ENCODE measurements around the gene PRIMA1. TPM values are rescaled to one million over a fixed set of nuclear protein-coding genes. Genes with fewer than 3 reads are reported as not detected.

The PRIMA1 gene
- total and polyA plus RNA-seq, 5 donors from 2014 or later, result not detected

GRCh38 chr14:93784878-93785277 lies 3.4 kb downstream of the PRIMA1 start:
- peaks cover 44% of the 10 kb centered on the region for H3K27me3 Mint-ChIP-seq
- H3K27ac ChIP-seq (ENCODE audit: insufficient read depth, low read length, poor library complexity, severe bottlenecking), result no peak overlapping the region

GRCh38 chr14:93780813-93781400 lies 7.4 kb downstream of the PRIMA1 start:
- no peaks in the 10 kb centered on the region for H3K4me1 ChIP-seq (ENCODE audit: control insufficient read depth, insufficient read depth, low read length, poor library complexity, severe bottlenecking)
- no peak overlapping the region for H3K4me3 ChIP-seq (ENCODE audit: low read depth, low read length)
- Mint-ChIP-seq H3K36me3 (no peaks in the 10 kb centered on the region), H3K27me3 (peaks cover 27% of the 10 kb centered on the region), H3K4me3 (peak overlapping the region in 1 of 4 donors; percentile 87), H3K4me1 (no peaks in the 10 kb centered on the region), H3K27ac (no peak overlapping the region), H3K9me3 (peaks cover 0 to 6% (median 0%) of the 10 kb centered on the region in 7 donors)
- DNase-seq (no peak), ATAC-seq (ENCODE audit: low read depth in 2 of 2) (no peak)
- H3K27me3 ChIP-seq (ENCODE audit: control insufficient read depth, insufficient read depth, low read length), result peaks cover 2% of the 10 kb centered on the region
- H3K36me3 ChIP-seq (ENCODE audit: control insufficient read depth, insufficient read depth, low read length), result no peaks in the 10 kb centered on the region
- H3K27ac ChIP-seq (ENCODE audit: insufficient read depth, low read length, poor library complexity, severe bottlenecking), result no peak overlapping the region
- no peaks in the 10 kb centered on the region for H3K9me3 ChIP-seq (ENCODE audit: control insufficient read depth in 2 of 2, low read length in 2 of 2)

More at GRCh38 chr14:93784878-93785277, 3.4 kb downstream of the PRIMA1 start:
- peaks cover 0 to 11% (median 3%) of the 10 kb centered on the region in 4 donors for H3K4me1 Mint-ChIP-seq
- Histone ChIP-seq H3K36me3 (ENCODE audit: control insufficient read depth, insufficient read depth, low read length) (no peaks in the 10 kb centered on the region), H3K9me3 (ENCODE audit: control insufficient read depth in 2 of 2, low read length in 2 of 2) (no peaks in the 10 kb centered on the region), H3K4me3 (ENCODE audit: low read depth, low read length) (no peak overlapping the region), H3K4me1 (ENCODE audit: control insufficient read depth, insufficient read depth, low read length, poor library complexity, severe bottlenecking) (peaks cover 9% of the 10 kb centered on the region), H3K27me3 (ENCODE audit: control insufficient read depth, insufficient read depth, low read length) (peaks cover 2% of the 10 kb centered on the region)
- H3K4me3 Mint-ChIP-seq, result no peak overlapping the region
- no peak for DNase-seq
- H3K9me3 Mint-ChIP-seq, result peaks cover 0 to 8% (median 0%) of the 10 kb centered on the region in 7 donors
- no peak overlapping the region for H3K27ac Mint-ChIP-seq
- no peaks in the 10 kb centered on the region for H3K36me3 Mint-ChIP-seq
- ATAC-seq (ENCODE audit: low read depth in 2 of 2), result no peak

- H3K4me1 Mint-ChIP-seq, result no peaks in the 10 kb centered on the region
- H3K9me3 Mint-ChIP-seq, result peaks cover 0 to 3% (median 0%) of the 10 kb centered on the region in 7 donors
- no peaks in the 10 kb centered on the region for H3K4me1 ChIP-seq (ENCODE audit: control insufficient read depth, insufficient read depth, low read length, poor library complexity, severe bottlenecking)
- H3K36me3 Mint-ChIP-seq, result no peaks in the 10 kb centered on the region
- peaks cover 16% of the 10 kb centered on the region for H3K27me3 Mint-ChIP-seq
- no peaks in the 10 kb centered on the region for H3K9me3 ChIP-seq (ENCODE audit: control insufficient read depth in 2 of 2, low read length in 2 of 2)
- no peak overlapping the region for H3K4me3 ChIP-seq (ENCODE audit: low read depth, low read length)
- ATAC-seq (ENCODE audit: low read depth in 2 of 2), result no peak
- H3K36me3 ChIP-seq (ENCODE audit: control insufficient read depth, insufficient read depth, low read length), result no peaks in the 10 kb centered on the region
- no peak overlapping the region for H3K27ac ChIP-seq (ENCODE audit: insufficient read depth, low read length, poor library complexity, severe bottlenecking)
- no peaks in the 10 kb centered on the region for H3K27me3 ChIP-seq (ENCODE audit: control insufficient read depth, insufficient read depth, low read length)
- H3K27ac Mint-ChIP-seq, result no peak overlapping the region
- no peak for DNase-seq
- no peak overlapping the region for H3K4me3 Mint-ChIP-seq
These were observed 9.2 kb downstream of the PRIMA1 start for GRCh38 chr14:93778856-93779629.

- Mint-ChIP-seq H3K36me3 (no peaks in the 10 kb centered on the region), H3K4me3 (no peak overlapping the region), H3K9me3 (peaks cover 0 to 3% (median 0%) of the 10 kb centered on the region in 7 donors), H3K27me3 (peaks cover 16% of the 10 kb centered on the region), H3K27ac (no peak overlapping the region), H3K4me1 (no peaks in the 10 kb centered on the region)
- Histone ChIP-seq H3K4me3 (ENCODE audit: low read depth, low read length) (no peak overlapping the region), H3K4me1 (ENCODE audit: control insufficient read depth, insufficient read depth, low read length, poor library complexity, severe bottlenecking) (no peaks in the 10 kb centered on the region), H3K27ac (ENCODE audit: insufficient read depth, low read length, poor library complexity, severe bottlenecking) (no peak overlapping the region), H3K9me3 (ENCODE audit: control insufficient read depth in 2 of 2, low read length in 2 of 2) (no peaks in the 10 kb centered on the region), H3K36me3 (ENCODE audit: control insufficient read depth, insufficient read depth, low read length) (no peaks in the 10 kb centered on the region), H3K27me3 (ENCODE audit: control insufficient read depth, insufficient read depth, low read length) (no peaks in the 10 kb centered on the region)
- ATAC-seq (ENCODE audit: low read depth in 2 of 2) (no peak), DNase-seq (no peak)
These were observed 9.8 kb downstream of the PRIMA1 start for GRCh38 chr14:93778453-93778852.

GRCh38 chr14:93775744-93776143 lies 12.5 kb downstream of the PRIMA1 start:
- Histone ChIP-seq H3K9me3 (ENCODE audit: control insufficient read depth in 2 of 2, low read length in 2 of 2) (no peaks in the 10 kb centered on the region), H3K27ac (ENCODE audit: insufficient read depth, low read length, poor library complexity, severe bottlenecking) (no peak overlapping the region), H3K36me3 (ENCODE audit: control insufficient read depth, insufficient read depth, low read length) (no peaks in the 10 kb centered on the region), H3K27me3 (ENCODE audit: control insufficient read depth, insufficient read depth, low read length) (no peaks in the 10 kb centered on the region), H3K4me3 (ENCODE audit: low read depth, low read length) (no peak overlapping the region), H3K4me1 (ENCODE audit: control insufficient read depth, insufficient read depth, low read length, poor library complexity, severe bottlenecking) (no peaks in the 10 kb centered on the region)
- no peak overlapping the region for H3K4me3 Mint-ChIP-seq
- ATAC-seq (ENCODE audit: low read depth in 2 of 2) (no peak), DNase-seq (no peak)
- peaks cover 0 to 3% (median 0%) of the 10 kb centered on the region in 7 donors for H3K9me3 Mint-ChIP-seq
- no peaks in the 10 kb centered on the region for H3K36me3 Mint-ChIP-seq
- H3K27ac Mint-ChIP-seq, result no peak overlapping the region
- H3K27me3 Mint-ChIP-seq, result peaks cover 14% of the 10 kb centered on the region
- no peaks in the 10 kb centered on the region for H3K4me1 Mint-ChIP-seq

- no peak for ATAC-seq (ENCODE audit: low read depth in 2 of 2)
- Histone ChIP-seq H3K36me3 (ENCODE audit: control insufficient read depth, insufficient read depth, low read length) (no peaks in the 10 kb centered on the region), H3K27ac (ENCODE audit: insufficient read depth, low read length, poor library complexity, severe bottlenecking) (no peak overlapping the region), H3K27me3 (ENCODE audit: control insufficient read depth, insufficient read depth, low read length) (no peaks in the 10 kb centered on the region), H3K4me1 (ENCODE audit: control insufficient read depth, insufficient read depth, low read length, poor library complexity, severe bottlenecking) (no peaks in the 10 kb centered on the region), H3K9me3 (ENCODE audit: control insufficient read depth in 2 of 2, low read length in 2 of 2) (no peaks in the 10 kb centered on the region), H3K4me3 (ENCODE audit: low read depth, low read length) (no peak overlapping the region)
- H3K9me3 Mint-ChIP-seq, result peaks cover 0 to 3% (median 0%) of the 10 kb centered on the region in 7 donors
- no peak for DNase-seq
- H3K36me3 Mint-ChIP-seq, result no peaks in the 10 kb centered on the region
- no peak overlapping the region for H3K27ac Mint-ChIP-seq
- peaks cover 12% of the 10 kb centered on the region for H3K27me3 Mint-ChIP-seq
- H3K4me3 Mint-ChIP-seq, result no peak overlapping the region
- H3K4me1 Mint-ChIP-seq, result no peaks in the 10 kb centered on the region
These were observed 13.1 kb downstream of the PRIMA1 start for GRCh38 chr14:93775158-93775557.

- H3K9me3 Mint-ChIP-seq, result peaks cover 0 to 3% (median 0%) of the 10 kb centered on the region in 7 donors
- ATAC-seq (ENCODE audit: low read depth in 2 of 2) (no peak), DNase-seq (no peak)
- no peak overlapping the region for H3K27ac Mint-ChIP-seq
- Histone ChIP-seq H3K9me3 (ENCODE audit: control insufficient read depth in 2 of 2, low read length in 2 of 2) (no peaks in the 10 kb centered on the region), H3K4me3 (ENCODE audit: low read depth, low read length) (no peak overlapping the region), H3K27me3 (ENCODE audit: control insufficient read depth, insufficient read depth, low read length) (no peaks in the 10 kb centered on the region), H3K27ac (ENCODE audit: insufficient read depth, low read length, poor library complexity, severe bottlenecking) (no peak overlapping the region), H3K36me3 (ENCODE audit: control insufficient read depth, insufficient read depth, low read length) (no peaks in the 10 kb centered on the region), H3K4me1 (ENCODE audit: control insufficient read depth, insufficient read depth, low read length, poor library complexity, severe bottlenecking) (no peaks in the 10 kb centered on the region)
- no peaks in the 10 kb centered on the region for H3K4me1 Mint-ChIP-seq
- H3K4me3 Mint-ChIP-seq, result no peak overlapping the region
- peaks cover 5% of the 10 kb centered on the region for H3K27me3 Mint-ChIP-seq
- no peaks in the 10 kb centered on the region for H3K36me3 Mint-ChIP-seq
These were observed 16.0 kb downstream of the PRIMA1 start for GRCh38 chr14:93772263-93772662.

- Histone ChIP-seq H3K4me1 (ENCODE audit: control insufficient read depth, insufficient read depth, low read length, poor library complexity, severe bottlenecking) (no peaks in the 10 kb centered on the region), H3K36me3 (ENCODE audit: control insufficient read depth, insufficient read depth, low read length) (no peaks in the 10 kb centered on the region), H3K27ac (ENCODE audit: insufficient read depth, low read length, poor library complexity, severe bottlenecking) (no peak overlapping the region), H3K9me3 (ENCODE audit: control insufficient read depth in 2 of 2, low read length in 2 of 2) (no peaks in the 10 kb centered on the region), H3K27me3 (ENCODE audit: control insufficient read depth, insufficient read depth, low read length) (peaks cover 5% of the 10 kb centered on the region), H3K4me3 (ENCODE audit: low read depth, low read length) (no peak overlapping the region)
- H3K9me3 Mint-ChIP-seq, result no peaks in the 10 kb centered on the region
- no peaks in the 10 kb centered on the region for H3K4me1 Mint-ChIP-seq
- ATAC-seq (ENCODE audit: low read depth in 2 of 2) (no peak), DNase-seq (no peak)
- H3K27me3 Mint-ChIP-seq, result peaks cover 21% of the 10 kb centered on the region
- no peak overlapping the region for H3K27ac Mint-ChIP-seq
- H3K36me3 Mint-ChIP-seq, result no peaks in the 10 kb centered on the region
- H3K4me3 Mint-ChIP-seq, result no peak overlapping the region
These were observed 22.3 kb downstream of the PRIMA1 start for GRCh38 chr14:93765970-93766369.

All from CD4-positive, CD25-positive, alpha-beta regulatory T cell (primary cell).